Measurements from ENCODE around the gene MSL2.
A peak's percentile ranks its signal among the peaks of the same experiment; 100 is the strongest.
"Not testable (repeated sequence)": the region's sequence is repeated elsewhere in the genome, so short reads cannot be mapped to it uniquely, and the experiment has no call there.

Gene MSL2

GRCh38 chr3:136162322-136162721 is 33.8 kb downstream of the MSL2 start:
- DNase-seq (ENCODE audit: low read depth, low spot score): no peak
- Histone ChIP-seq H3K4me3 (no peak overlapping the region), H3K9me3 (ENCODE audit: low read depth, low read length) (peaks cover 7% of the 10 kb centered on the region), H3K36me3 (ENCODE audit: insufficient read depth, low read length) (peaks cover 28% of the 10 kb centered on the region), H3K27ac (no peak overlapping the region), H3K9ac (ENCODE audit: insufficient read length) (no peak overlapping the region)
- TF ChIP-seq POLR2AphosphoS5 (IDR thresholded peaks at IDR 0.05; ENCODE audit: borderline replicate concordance, low read depth, low read length) (no peak), FOXP2 (optimal IDR thresholded peaks at IDR 0.05; ENCODE audit: control extremely low read depth, extremely low read length, insufficient read depth) (no peak), EZH2 (IDR thresholded peaks at IDR 0.05) (no peak)

DNA sequence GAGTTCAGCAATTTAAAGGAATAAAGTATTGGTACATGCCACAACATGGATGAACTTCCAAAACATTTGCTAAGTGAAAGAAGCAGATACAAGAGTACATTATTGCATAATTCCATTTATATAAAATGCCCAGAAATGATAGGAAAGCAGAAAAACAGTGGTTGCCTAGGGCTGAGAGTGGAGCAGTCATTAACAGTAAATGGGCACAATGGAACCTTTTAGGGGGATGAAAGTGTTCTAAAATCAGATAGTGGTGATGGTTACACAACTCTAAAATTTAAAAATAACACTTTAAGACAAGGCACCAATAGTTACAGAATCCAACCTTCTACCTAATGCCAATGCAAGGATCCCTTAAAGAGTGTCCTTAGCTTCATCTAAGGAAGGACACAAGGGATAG is 34.6 kb downstream of the MSL2 start:
- no peak for TF ChIP-seq EZH2 (IDR thresholded peaks at IDR 0.05)
- no peak for TF ChIP-seq POLR2AphosphoS5 (IDR thresholded peaks at IDR 0.05; ENCODE audit: borderline replicate concordance, low read depth, low read length)
- TF ChIP-seq FOXP2 (optimal IDR thresholded peaks at IDR 0.05; ENCODE audit: control extremely low read depth, extremely low read length, insufficient read depth): no peak
- DNase-seq (ENCODE audit: low read depth, low spot score): no peak
- Histone ChIP-seq H3K36me3 (ENCODE audit: insufficient read depth, low read length) (peaks cover 21% of the 10 kb centered on the region), H3K27ac (no peak overlapping the region), H3K4me3 (no peak overlapping the region), H3K9me3 (ENCODE audit: low read depth, low read length) (peaks cover 7% of the 10 kb centered on the region), H3K9ac (ENCODE audit: insufficient read length) (no peak overlapping the region)

DNA sequence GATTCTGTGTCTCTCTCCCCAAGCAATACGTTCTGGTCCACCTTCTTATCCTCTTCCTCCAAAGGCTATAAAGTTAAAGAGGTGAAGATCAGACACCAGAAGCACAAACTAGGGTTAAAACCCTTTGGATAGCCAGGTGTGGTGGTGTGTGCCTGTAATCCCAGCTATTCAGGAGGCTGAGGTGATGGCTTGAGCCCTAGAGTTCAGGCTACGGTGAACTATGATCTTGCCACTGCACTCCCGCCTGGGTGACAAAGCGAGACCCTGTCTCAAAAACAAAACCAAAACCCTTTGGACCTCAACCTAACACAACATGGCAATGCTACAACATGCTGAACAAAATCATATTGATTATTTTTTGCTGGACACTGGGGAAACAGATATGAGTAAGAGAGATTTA is 43.2 kb downstream of the MSL2 start:
- TF ChIP-seq POLR2AphosphoS5 (IDR thresholded peaks at IDR 0.05; ENCODE audit: borderline replicate concordance, low read depth, low read length) (no peak), FOXP2 (optimal IDR thresholded peaks at IDR 0.05; ENCODE audit: control extremely low read depth, extremely low read length, insufficient read depth) (no peak), EZH2 (IDR thresholded peaks at IDR 0.05) (no peak)
- no peak for DNase-seq (ENCODE audit: low read depth, low spot score)
- H3K9ac ChIP-seq (ENCODE audit: insufficient read length): no peak overlapping the region
- H3K27ac ChIP-seq: peak overlapping the region; percentile 13; the same call in 1 of the 2 replicates
- no peaks in the 10 kb centered on the region for H3K9me3 ChIP-seq (ENCODE audit: low read depth, low read length)
- H3K4me3 ChIP-seq: no peak overlapping the region
- H3K36me3 ChIP-seq (ENCODE audit: insufficient read depth, low read length): peaks cover 36% of the 10 kb centered on the region

- no peak for DNase-seq (ENCODE audit: low read depth, low spot score)
- Histone ChIP-seq H3K9me3 (ENCODE audit: low read depth, low read length) (no peaks in the 10 kb centered on the region), H3K27ac (0 out of 2 replicates have a peak overlapping the region, but pooled peaks have one; percentile 13), H3K36me3 (ENCODE audit: insufficient read depth, low read length) (peaks cover 40% of the 10 kb centered on the region), H3K4me3 (no peak overlapping the region), H3K9ac (ENCODE audit: insufficient read length) (no peak overlapping the region)
- TF ChIP-seq EZH2 (IDR thresholded peaks at IDR 0.05) (no peak), POLR2AphosphoS5 (IDR thresholded peaks at IDR 0.05; ENCODE audit: borderline replicate concordance, low read depth, low read length) (no peak), FOXP2 (optimal IDR thresholded peaks at IDR 0.05; ENCODE audit: control extremely low read depth, extremely low read length, insufficient read depth) (no peak)
These were observed 43.8 kb downstream of the MSL2 start for GRCh38 chr3:136152176-136152843.

- H3K4me3 ChIP-seq: no peak overlapping the region
- TF ChIP-seq EZH2 (IDR thresholded peaks at IDR 0.05) (no peak), POLR2AphosphoS5 (IDR thresholded peaks at IDR 0.05; ENCODE audit: borderline replicate concordance, low read depth, low read length) (no peak), FOXP2 (optimal IDR thresholded peaks at IDR 0.05; ENCODE audit: control extremely low read depth, extremely low read length, insufficient read depth) (no peak)
- H3K9me3 ChIP-seq (ENCODE audit: low read depth, low read length): no peaks in the 10 kb centered on the region
- peak overlapping the region; percentile 2; the same call in 1 of the 2 replicates for H3K27ac ChIP-seq
- peaks cover 44% of the 10 kb centered on the region for H3K36me3 ChIP-seq (ENCODE audit: insufficient read depth, low read length)
- H3K9ac ChIP-seq (ENCODE audit: insufficient read length): no peak overlapping the region
- DNase-seq (ENCODE audit: low read depth, low spot score): no peak
These were observed 44.9 kb downstream of the MSL2 start for GRCh38 chr3:136151219-136151618.

GRCh38 chr3:136149667-136150066 is 46.5 kb downstream of the MSL2 start:
- no peak for TF ChIP-seq FOXP2 (optimal IDR thresholded peaks at IDR 0.05; ENCODE audit: control extremely low read depth, extremely low read length, insufficient read depth)
- TF ChIP-seq EZH2 (IDR thresholded peaks at IDR 0.05): no peak
- no peak for TF ChIP-seq POLR2AphosphoS5 (IDR thresholded peaks at IDR 0.05; ENCODE audit: borderline replicate concordance, low read depth, low read length)
- H3K36me3 ChIP-seq (ENCODE audit: insufficient read depth, low read length): peaks cover 47% of the 10 kb centered on the region

DNA sequence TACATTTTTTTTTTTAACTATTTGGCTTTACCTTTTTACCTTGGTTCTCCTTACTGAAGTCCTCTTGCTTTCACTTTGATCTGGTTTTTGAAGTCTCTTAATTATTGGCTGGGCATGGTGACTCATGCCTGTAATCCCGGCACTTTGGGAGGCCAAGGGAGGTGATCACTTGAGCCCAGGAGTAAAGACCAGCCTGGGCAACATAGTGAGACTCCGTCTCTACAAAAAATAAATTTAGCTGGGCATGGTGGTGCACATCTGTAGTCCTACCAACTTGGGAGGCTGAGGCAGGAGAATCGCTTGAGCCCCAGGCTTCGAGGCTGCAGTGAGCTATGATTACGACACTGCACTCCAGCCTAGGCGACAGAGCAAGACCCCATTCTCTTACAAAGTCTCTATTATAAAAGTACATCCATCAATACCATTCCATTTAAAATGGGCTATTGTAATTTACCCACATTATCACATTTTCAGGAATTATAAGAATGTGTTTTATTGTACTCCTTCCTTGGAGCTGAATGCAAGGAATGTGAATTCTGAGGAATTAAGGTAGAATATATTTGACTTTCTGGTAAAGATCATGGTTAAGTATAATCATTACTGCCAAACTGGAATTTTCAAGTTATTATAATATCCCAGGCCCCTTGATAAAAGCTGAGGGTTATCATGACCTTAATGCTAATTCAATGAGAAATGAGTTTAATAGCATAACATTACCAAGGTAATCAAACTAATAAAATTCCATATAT is 49.0 kb downstream of the MSL2 start:
- Histone ChIP-seq H3K36me3 (ENCODE audit: insufficient read depth, low read length) (peaks cover 39% of the 10 kb centered on the region), H3K9ac (ENCODE audit: insufficient read length) (no peak overlapping the region), H3K4me3 (no peak overlapping the region), H3K9me3 (ENCODE audit: low read depth, low read length) (no peaks in the 10 kb centered on the region), H3K27ac (no peak overlapping the region)
- TF ChIP-seq POLR2AphosphoS5 (IDR thresholded peaks at IDR 0.05; ENCODE audit: borderline replicate concordance, low read depth, low read length) (no peak), EZH2 (IDR thresholded peaks at IDR 0.05) (no peak), FOXP2 (optimal IDR thresholded peaks at IDR 0.05; ENCODE audit: control extremely low read depth, extremely low read length, insufficient read depth) (no peak)
- no peak for DNase-seq (ENCODE audit: low read depth, low spot score)

More at GRCh38 chr3:136149667-136150066, 46.5 kb downstream of the MSL2 start:
- Histone ChIP-seq H3K9me3 (ENCODE audit: low read depth, low read length) (no peaks in the 10 kb centered on the region), H3K4me3 (no peak overlapping the region), H3K9ac (ENCODE audit: insufficient read length) (no peak overlapping the region), H3K27ac (peak overlapping the region; percentile 47; the same call in 1 of the 2 replicates)
- no peak for DNase-seq (ENCODE audit: low read depth, low spot score)

GRCh38 chr3:136144397-136144796 is 51.7 kb downstream of the MSL2 start:
- not testable (repeated sequence) for H3K4me3 ChIP-seq; H3K9ac ChIP-seq (ENCODE audit: insufficient read length); DNase-seq (ENCODE audit: low read depth, low spot score); H3K9me3 ChIP-seq (ENCODE audit: low read depth, low read length); H3K27ac ChIP-seq
- H3K36me3 ChIP-seq (ENCODE audit: insufficient read depth, low read length): peaks cover 20% of the 10 kb centered on the region; the same call in 1 of the 2 replicates
